ENCODE measurements around the gene SH3PXD2B.

DNA sequence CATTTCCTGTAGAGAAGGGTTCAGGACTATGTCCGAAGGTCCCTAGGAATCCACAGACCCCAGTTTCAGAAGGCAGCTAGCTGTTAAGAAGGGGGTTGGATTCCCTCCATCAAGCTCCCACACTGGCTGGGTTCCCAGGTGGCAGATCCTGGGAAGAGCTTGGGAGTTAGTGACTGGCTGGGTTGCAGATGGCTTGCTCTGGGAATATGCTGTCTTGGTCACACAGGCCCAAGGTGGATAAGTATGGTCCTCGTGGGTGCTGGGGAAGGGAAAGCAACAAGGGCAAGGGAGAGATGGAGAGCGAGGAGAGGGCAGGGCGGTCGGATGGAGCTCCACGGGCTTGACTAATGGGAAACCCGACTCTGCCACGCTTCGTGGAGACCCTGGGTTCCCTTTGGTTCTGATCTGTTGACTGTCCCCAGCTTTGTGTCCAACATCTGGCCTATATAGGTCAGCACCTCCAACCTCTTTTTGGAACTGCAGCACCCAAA is 17.4 kb downstream of the SH3PXD2B start:
- TF ChIP-seq POLR2AphosphoS5 (IDR thresholded peaks at IDR 0.05; ENCODE audit: low read depth, low read length) (no peak), TAF1 (IDR thresholded peaks at IDR 0.05; ENCODE audit: low read depth, low read length) (no peak), POU2F2 (IDR thresholded peaks at IDR 0.05; ENCODE audit: low read depth, low read length) (no peak)

Measured in GM12891 (cell line).